Chondrocyte (in vitro differentiated cells): ENCODE measurements around the gene TBC1D4. TPM values are rescaled to one million over a fixed set of nuclear protein-coding genes. Genes with fewer than 3 reads are reported as not detected.

Source experiments
- DNase-seq: peaks from one replicate; pipeline ENCODE4 v3.0.0; 2021; ENCODE audit warnings: mixed read lengths, low spot score
- H3K27ac Mint-ChIP-seq: one replicate; pipeline ENCODE4 v1.8.0; 2021; ENCODE audit warnings: mild to moderate bottlenecking, moderate library complexity, mixed read lengths; ENCODE audit not compliant: unreplicated experiment
- H3K27me3 Mint-ChIP-seq: 2 replicates; pipeline ENCODE4 v1.8.0; 2021; ENCODE audit warnings: low read depth, mixed read lengths
- H3K36me3 Mint-ChIP-seq: 2 replicates; pipeline ENCODE4 v1.8.0; 2021; ENCODE audit warnings: low read depth, mixed read lengths
- H3K4me1 Mint-ChIP-seq: 2 replicates; pipeline ENCODE4 v1.8.0; 2021; ENCODE audit warnings: low read depth, mild to moderate bottlenecking, mixed read lengths
- H3K4me3 Mint-ChIP-seq: one replicate; pipeline ENCODE4 v1.8.0; 2021; ENCODE audit warnings: mild to moderate bottlenecking, moderate library complexity, mixed read lengths; ENCODE audit not compliant: unreplicated experiment
- H3K9me3 Mint-ChIP-seq: 2 replicates; pipeline ENCODE4 v1.8.0; 2021; ENCODE audit warnings: low read depth, mixed read lengths
- CTCF ChIP-seq: fragments of 200-600 bp; sonication (generic); IDR thresholded peaks from 2 replicates; pipeline ENCODE4 v1.5.0; 2021; ENCODE audit warnings: antibody characterized with exemption, mild to moderate bottlenecking, moderate library complexity
- total RNA-seq: library from RNA; stranded (reverse); gene quantifications from 3 replicates; pipeline ENCODE4 v1.2.1, GENCODE V29; 2021

Gene TBC1D4
- total RNA-seq, 1 donor from 2014 or later, result 5.7 TPM

DNA sequence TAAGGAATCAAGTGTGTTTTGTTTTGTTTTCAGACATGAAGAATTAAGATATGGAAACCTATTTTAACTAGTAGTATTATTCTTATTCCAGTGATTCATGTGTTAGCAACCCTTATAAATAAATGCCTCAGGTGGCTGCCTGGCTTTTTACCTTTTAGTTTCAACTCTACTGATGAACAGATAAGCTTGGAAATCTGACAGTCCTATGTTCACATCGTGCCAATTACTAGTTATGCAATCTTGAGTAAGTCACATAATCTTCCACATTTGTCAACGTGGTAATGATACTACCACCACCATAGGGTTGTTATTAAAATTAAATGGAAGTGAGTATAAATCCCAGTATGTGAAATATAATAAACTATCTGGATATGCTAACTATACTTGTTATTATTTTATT is 64.3 kb downstream of the TBC1D4 start:
- Mint-ChIP-seq H3K4me1 (peaks cover 35% of the 10 kb centered on the region), H3K4me3 (no peak overlapping the region), H3K9me3 (no peaks in the 10 kb centered on the region), H3K36me3 (no peaks in the 10 kb centered on the region), H3K27ac (no peak overlapping the region), H3K27me3 (no peaks in the 10 kb centered on the region)
- DNase-seq, result no peak
- TF ChIP-seq CTCF, result no peak

DNA sequence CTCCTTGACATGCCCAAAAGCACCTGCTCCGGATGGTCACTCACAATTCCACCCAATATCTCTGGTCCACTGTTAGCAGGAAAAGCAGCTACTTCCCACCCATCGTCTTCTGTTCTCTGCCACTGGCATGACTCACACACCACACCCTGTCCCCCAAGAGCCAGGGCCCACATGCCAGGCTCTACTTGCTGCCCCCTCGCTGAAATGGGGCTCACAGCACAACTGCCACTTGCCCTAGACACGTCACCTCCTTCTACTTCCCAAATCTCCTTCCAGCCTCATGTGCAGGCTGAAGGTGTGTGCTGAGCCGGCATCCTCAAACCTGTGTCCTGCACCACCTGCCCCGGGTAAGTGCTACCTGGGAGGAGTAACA is 65.0 kb downstream of the TBC1D4 start:
- Mint-ChIP-seq H3K27ac (no peak overlapping the region), H3K4me1 (peaks cover 35% of the 10 kb centered on the region), H3K9me3 (no peaks in the 10 kb centered on the region), H3K27me3 (no peaks in the 10 kb centered on the region), H3K36me3 (no peaks in the 10 kb centered on the region), H3K4me3 (no peak overlapping the region)
- no peak for DNase-seq
- no peak for TF ChIP-seq CTCF

DNA sequence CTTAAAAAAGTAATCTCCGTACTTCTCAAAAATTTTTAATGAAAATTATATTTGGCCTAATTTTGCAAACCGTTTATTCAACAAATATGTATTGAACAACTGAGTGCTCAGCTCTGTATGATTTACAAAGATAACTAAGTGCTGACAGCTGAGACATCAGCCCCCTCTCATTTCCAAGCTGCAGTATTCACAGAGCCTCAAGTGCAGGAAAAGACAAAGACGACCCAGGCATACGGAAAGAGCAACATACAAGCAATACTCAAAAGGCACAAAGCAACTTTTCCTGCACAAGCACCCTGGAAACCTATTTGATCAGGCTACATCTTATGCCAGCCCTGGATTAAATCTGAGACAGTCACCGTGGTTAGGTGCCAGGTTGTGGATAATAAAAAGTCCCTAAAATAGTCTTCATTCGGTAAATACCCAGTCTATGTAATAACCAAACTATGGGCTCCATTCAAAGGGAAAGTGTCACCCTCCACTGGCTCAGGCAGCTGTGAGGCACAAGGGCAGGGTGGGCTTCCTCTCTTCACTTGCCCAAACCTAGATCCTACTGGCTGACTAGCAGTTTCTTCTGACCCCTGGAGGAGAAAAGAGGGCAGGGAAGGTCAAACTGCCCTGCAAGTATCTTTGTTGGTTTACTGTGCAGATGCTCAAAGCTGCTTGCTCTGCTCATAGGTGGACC is 65.5 kb downstream of the TBC1D4 start:
- DNase-seq, result no peak
- Mint-ChIP-seq H3K36me3 (no peaks in the 10 kb centered on the region), H3K9me3 (no peaks in the 10 kb centered on the region), H3K4me3 (no peak overlapping the region), H3K27ac (no peak overlapping the region), H3K4me1 (peaks cover 35% of the 10 kb centered on the region), H3K27me3 (no peaks in the 10 kb centered on the region)
- no peak for TF ChIP-seq CTCF

- H3K27ac Mint-ChIP-seq, result peak overlapping the region; percentile 78
- peaks cover 35% of the 10 kb centered on the region for H3K4me1 Mint-ChIP-seq
- H3K4me3 Mint-ChIP-seq, result no peak overlapping the region
- no peak for DNase-seq
- TF ChIP-seq CTCF, result no peak
- no peaks in the 10 kb centered on the region for H3K9me3 Mint-ChIP-seq
- H3K27me3 Mint-ChIP-seq, result no peaks in the 10 kb centered on the region
- no peaks in the 10 kb centered on the region for H3K36me3 Mint-ChIP-seq
These were observed 66.3 kb downstream of the TBC1D4 start for GRCh38 chr13:75415694-75416093.

DNA sequence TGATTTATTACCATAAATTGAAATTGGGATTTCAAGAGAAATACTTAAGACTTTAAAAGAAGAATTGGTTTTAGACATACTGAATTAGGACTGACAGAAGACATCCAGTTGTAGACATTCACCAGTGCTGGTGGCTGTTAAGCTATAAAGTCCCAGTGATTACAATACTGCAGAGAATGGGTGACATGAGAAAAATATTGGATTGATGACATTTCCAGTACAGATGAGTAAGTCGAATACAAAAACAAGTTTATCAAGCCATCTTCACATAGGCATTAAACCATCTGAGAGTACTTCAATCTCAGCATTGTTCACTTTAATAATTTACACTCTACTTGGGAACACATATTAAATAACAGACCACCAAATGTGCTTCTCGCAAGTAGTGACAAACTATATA is 66.8 kb downstream of the TBC1D4 start:
- H3K4me1 Mint-ChIP-seq, result peaks cover 35% of the 10 kb centered on the region
- H3K27ac Mint-ChIP-seq, result peak overlapping the region; percentile 78
- no peak for DNase-seq
- no peak overlapping the region for H3K4me3 Mint-ChIP-seq
- TF ChIP-seq CTCF, result no peak
- H3K27me3 Mint-ChIP-seq, result no peaks in the 10 kb centered on the region
- H3K9me3 Mint-ChIP-seq, result no peaks in the 10 kb centered on the region
- H3K36me3 Mint-ChIP-seq, result no peaks in the 10 kb centered on the region
